ENCODE data around the gene TEDC1.

The TEDC1 gene

DNA sequence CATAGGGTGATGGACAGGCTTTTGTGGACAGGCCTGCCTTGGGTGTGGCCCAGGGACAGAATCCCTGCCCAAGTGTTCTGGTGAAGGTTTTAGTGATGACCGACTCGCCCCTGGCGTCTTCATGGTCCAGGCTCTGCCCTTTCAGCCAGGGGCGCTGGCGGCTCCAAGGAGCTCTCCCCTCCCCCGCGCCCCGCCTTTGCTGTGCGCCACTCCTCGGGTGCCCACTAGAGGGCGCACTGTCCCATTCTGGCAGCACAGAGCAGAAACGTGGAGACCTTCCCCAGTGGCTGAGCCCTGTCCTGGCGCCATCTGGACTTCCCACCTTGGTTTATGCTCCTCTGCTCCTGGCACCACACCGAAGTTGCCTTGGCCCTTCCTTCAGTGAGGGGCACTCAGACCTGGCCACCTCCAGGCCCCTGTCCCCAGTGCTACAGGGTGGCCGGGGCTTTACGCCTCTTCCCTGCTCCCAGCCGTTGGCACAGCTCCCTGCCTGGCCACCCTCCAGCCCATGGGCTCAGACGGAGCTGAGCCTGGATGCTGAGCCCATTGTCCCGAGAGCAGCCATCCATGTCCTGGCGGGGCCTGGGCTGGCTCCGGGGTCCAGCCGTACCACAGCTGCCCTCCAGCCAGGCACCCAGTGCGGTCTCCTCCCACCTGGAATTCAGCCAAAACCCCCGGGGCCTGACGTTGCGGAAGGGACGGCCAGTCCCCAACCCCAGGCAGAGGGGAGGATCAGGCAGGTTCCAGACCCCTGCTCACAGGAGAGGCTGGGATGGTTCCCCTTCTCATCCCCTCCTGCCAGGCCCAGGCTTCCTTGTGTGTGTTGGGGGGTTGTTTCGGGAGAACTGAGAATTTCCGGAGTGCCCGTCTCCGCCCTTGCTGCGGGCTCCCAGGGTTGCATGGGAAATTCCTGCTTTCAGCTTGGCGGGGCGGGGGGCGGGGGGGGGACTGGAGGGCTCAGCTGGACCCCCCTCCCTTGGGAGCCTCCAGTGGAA, 9.9 kb upstream of the TEDC1 start:
- no peaks in the 10 kb centered on the region for H3K36me3 ChIP-seq (ENCODE audit: control insufficient read depth, low read length)
- H3K79me2 ChIP-seq (ENCODE audit: control insufficient read depth, low read length), result no peaks in the 10 kb centered on the region
- H4K20me1 ChIP-seq (ENCODE audit: control insufficient read depth, insufficient read depth, low read depth, low read length), result no peaks in the 10 kb centered on the region
- peak overlapping the region; percentile 72 for H3K4me3 ChIP-seq (ENCODE audit: low read length)
- peaks cover 50% of the 10 kb centered on the region for H3K27me3 ChIP-seq (ENCODE audit: control insufficient read depth, low read length)
- H3F3A ChIP-seq (ENCODE audit: control insufficient read depth, insufficient read depth), result no peaks in the 10 kb centered on the region
- peak overlapping the region; percentile 95 for H3K4me2 ChIP-seq (ENCODE audit: low read length)
- no peak for TF ChIP-seq EZH2phosphoT487 (IDR thresholded peaks at IDR 0.05; ENCODE audit: borderline replicate concordance, low read length)
- TF ChIP-seq, protein P1, sequence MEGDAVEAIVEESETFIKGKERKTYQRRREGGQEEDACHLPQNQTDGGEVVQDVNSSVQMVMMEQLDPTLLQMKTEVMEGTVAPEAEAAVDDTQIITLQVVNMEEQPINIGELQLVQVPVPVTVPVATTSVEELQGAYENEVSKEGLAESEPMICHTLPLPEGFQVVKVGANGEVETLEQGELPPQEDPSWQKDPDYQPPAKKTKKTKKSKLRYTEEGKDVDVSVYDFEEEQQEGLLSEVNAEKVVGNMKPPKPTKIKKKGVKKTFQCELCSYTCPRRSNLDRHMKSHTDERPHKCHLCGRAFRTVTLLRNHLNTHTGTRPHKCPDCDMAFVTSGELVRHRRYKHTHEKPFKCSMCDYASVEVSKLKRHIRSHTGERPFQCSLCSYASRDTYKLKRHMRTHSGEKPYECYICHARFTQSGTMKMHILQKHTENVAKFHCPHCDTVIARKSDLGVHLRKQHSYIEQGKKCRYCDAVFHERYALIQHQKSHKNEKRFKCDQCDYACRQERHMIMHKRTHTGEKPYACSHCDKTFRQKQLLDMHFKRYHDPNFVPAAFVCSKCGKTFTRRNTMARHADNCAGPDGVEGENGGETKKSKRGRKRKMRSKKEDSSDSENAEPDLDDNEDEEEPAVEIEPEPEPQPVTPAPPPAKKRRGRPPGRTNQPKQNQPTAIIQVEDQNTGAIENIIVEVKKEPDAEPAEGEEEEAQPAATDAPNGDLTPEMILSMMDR (IDR thresholded peaks at IDR 0.05; ENCODE audit: low read depth, low read length, poor library complexity, severe bottlenecking), result peak; percentile 99
- peaks cover 23% of the 10 kb centered on the region for H3K4me1 ChIP-seq (ENCODE audit: control insufficient read depth, low read length)
- H3K9me3 ChIP-seq (ENCODE audit: control insufficient read depth, insufficient read depth, low read length), result no peaks in the 10 kb centered on the region
- H3K27ac ChIP-seq (ENCODE audit: low read depth, low read length), result no peak overlapping the region
- H3K9me2 ChIP-seq (replicated peaks; ENCODE audit: control insufficient read depth, low read length), result no peaks in the 10 kb centered on the region

DNA sequence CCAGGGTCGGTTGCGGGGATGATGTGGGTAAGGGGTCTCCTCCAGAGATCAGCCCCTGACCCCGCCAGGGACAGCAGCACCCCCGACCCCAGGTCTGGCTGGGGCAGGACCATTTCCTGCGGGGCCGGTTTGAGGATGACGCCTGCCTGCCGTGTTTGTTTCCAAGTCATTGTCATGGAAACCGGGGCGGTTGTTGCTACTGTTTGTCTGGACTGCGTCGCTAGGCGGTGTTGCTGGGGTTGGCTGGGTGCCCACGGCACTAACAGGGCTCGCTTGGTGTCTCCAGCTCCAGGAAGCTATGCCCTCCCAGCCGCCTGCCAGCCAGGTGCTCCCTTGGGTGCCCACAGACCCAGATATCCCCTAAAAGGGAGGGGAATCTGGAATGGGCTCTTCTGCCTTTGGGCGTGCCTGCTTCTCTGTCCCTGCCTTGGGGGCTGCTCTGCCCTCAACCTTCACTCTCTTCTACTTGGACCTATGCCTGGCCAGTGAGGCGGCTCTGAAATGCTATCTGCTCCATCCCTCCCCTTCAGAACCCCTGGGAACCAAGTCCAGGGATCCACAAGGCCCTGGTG, 9.1 kb upstream of the TEDC1 start:
- H3K36me3 ChIP-seq (ENCODE audit: control insufficient read depth, low read length), result no peaks in the 10 kb centered on the region
- H3K9me2 ChIP-seq (replicated peaks; ENCODE audit: control insufficient read depth, low read length), result no peaks in the 10 kb centered on the region
- H3K4me1 ChIP-seq (ENCODE audit: control insufficient read depth, low read length), result peaks cover 31% of the 10 kb centered on the region
- H3K4me2 ChIP-seq (ENCODE audit: low read length), result peak overlapping the region; percentile 95
- no peaks in the 10 kb centered on the region for H4K20me1 ChIP-seq (ENCODE audit: control insufficient read depth, insufficient read depth, low read depth, low read length)
- H3F3A ChIP-seq (ENCODE audit: control insufficient read depth, insufficient read depth), result no peaks in the 10 kb centered on the region
- H3K4me3 ChIP-seq (ENCODE audit: low read length), result peak overlapping the region; percentile 72
- H3K27ac ChIP-seq (ENCODE audit: low read depth, low read length), result no peak overlapping the region
- H3K79me2 ChIP-seq (ENCODE audit: control insufficient read depth, low read length), result no peaks in the 10 kb centered on the region
- TF ChIP-seq EZH2phosphoT487 (IDR thresholded peaks at IDR 0.05; ENCODE audit: borderline replicate concordance, low read length), result no peak
- TF ChIP-seq, protein P1 (IDR thresholded peaks at IDR 0.05; ENCODE audit: low read depth, low read length, poor library complexity, severe bottlenecking), result peak; percentile 48
- H3K27me3 ChIP-seq (ENCODE audit: control insufficient read depth, low read length), result peaks cover 50% of the 10 kb centered on the region
- no peaks in the 10 kb centered on the region for H3K9me3 ChIP-seq (ENCODE audit: control insufficient read depth, insufficient read depth, low read length)

DNA sequence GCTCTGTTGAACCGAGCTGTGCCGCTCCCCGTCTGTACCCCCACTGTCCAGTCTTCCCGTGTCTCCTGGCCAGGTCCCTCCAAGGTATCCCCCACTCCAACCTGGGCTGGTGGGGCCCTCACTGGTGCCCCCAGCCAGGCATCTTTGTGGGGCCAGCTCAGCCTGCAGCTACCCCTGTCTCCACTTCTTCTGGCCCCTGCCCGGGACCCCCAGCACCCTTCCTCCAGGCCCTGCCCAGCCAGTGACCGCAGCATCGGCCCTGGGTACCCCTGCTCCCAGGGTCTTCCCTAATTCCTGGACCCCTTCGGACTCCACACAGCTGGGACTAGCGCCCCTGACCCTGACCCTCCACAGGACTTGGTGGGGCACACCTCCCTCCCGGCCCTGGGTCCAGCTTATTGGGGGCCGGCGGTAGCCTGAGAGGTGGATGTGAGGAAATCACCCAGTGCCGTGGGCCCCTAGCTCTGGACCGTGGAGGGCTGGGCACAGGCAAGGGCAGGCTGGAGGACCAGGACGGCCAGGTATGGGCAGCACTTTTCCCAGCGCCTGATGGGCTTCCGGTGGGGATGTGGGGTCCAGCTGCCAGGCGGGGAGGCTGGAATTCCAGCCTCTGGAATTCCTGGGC, 8.4 kb upstream of the TEDC1 start:
- Histone ChIP-seq H3K4me2 (ENCODE audit: low read length) (no peak overlapping the region; the same call in 1 of the 2 replicates), H3K4me3 (ENCODE audit: low read length) (no peak overlapping the region), H3F3A (ENCODE audit: control insufficient read depth, insufficient read depth) (no peaks in the 10 kb centered on the region), H3K9me3 (ENCODE audit: control insufficient read depth, insufficient read depth, low read length) (no peaks in the 10 kb centered on the region), H3K9me2 (replicated peaks; ENCODE audit: control insufficient read depth, low read length) (no peaks in the 10 kb centered on the region), H3K79me2 (ENCODE audit: control insufficient read depth, low read length) (no peaks in the 10 kb centered on the region), H3K27ac (ENCODE audit: low read depth, low read length) (no peak overlapping the region), H3K36me3 (ENCODE audit: control insufficient read depth, low read length) (no peaks in the 10 kb centered on the region), H3K4me1 (ENCODE audit: control insufficient read depth, low read length) (peaks cover 38% of the 10 kb centered on the region), H3K27me3 (ENCODE audit: control insufficient read depth, low read length) (peaks cover 53% of the 10 kb centered on the region), H4K20me1 (ENCODE audit: control insufficient read depth, insufficient read depth, low read depth, low read length) (no peaks in the 10 kb centered on the region)
- TF ChIP-seq, protein P1 (IDR thresholded peaks at IDR 0.05; ENCODE audit: low read depth, low read length, poor library complexity, severe bottlenecking), result no peak
- TF ChIP-seq EZH2phosphoT487 (IDR thresholded peaks at IDR 0.05; ENCODE audit: borderline replicate concordance, low read length), result no peak
